Hematopoietic multipotent progenitor cell treated with erythropoietin and hydrocortisone succinate and interleukin-3 and kit ligand, for 17 days (in vitro differentiated cells): ENCODE results near the gene COL2A1.

Source experiments
- DNase-seq: peaks from one replicate; pipeline ENCODE4 v3.0.0-alpha.2; 2015; ENCODE audit warnings: low spot score

COL2A1 gene

DNA sequence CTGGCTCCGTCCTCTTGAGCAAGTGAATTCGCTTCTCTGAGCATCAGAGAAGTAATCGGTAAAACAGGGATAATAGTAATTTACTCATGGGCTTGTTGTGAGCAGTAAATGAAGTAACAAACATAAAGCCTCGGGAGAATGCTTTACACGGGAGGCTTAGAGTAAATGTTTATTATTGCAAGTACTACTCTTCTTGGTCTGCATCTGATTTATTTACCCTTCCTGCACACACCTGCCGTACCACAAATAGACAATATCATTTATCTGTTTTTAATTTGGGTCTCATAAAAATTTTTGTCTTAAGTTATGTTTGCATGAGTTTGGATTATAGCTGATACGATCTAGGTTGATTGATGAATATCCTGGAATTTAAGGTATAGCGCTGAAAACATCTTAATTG is 7.8 kb upstream of the COL2A1 start:
- DNase-seq: no peak

DNA sequence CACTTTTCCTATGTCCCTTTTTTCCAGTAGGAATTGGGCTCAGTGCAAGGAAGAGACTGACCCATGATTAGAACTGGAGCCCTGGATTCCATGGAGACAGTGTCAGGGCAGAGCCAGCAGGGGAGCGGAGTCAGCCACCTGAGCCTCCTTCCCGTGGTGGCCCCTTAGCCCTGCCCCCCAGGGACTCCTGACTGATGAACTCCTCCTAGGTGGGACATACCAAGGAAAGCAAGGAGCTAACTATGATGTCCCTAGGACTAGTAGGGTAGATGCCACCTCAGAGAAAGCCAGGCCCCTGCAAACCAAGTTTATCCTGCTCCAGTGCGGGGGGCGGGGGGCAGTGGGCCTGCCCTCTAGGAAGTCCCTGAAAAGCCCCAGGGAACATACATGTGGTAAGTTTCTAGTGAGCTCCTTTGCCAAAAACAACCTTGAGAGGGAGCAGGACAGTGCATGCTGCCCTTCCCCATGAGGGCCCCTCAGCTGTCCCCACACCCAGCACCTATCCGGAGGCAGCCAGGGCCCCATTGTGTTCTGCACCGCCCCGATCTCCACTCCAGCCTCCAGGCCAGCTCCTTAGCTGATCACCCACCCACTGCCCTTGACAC is 6.2 kb upstream of the COL2A1 start:
- no peak for DNase-seq

GRCh38 chr12:48009471-48009870 is 5.2 kb upstream of the COL2A1 start:
- no peak for DNase-seq

GRCh38 chr12:48008950-48009349 is 4.7 kb upstream of the COL2A1 start:
- no peak for DNase-seq

GRCh38 chr12:48008349-48008748 is 4.1 kb upstream of the COL2A1 start:
- DNase-seq: no peak

DNA sequence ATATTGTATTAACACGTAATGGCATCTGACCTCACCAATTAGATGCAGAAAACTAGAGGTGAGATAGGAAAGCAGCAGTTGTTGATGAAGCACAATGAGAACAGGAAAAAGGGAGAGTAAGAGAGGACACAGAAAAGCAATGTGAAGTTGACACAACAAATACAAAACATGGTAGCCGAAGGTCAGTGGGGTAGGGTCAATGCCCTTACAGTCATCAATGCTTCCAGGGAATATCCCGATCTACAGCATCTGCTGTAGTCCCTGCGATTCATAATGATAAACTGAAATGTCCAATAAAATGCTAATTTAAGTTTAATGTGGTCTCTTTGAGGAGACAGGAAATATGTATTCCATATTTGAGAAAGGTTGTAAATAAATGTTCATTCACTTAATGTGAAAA is 2.9 kb upstream of the COL2A1 start:
- DNase-seq: no peak

DNA sequence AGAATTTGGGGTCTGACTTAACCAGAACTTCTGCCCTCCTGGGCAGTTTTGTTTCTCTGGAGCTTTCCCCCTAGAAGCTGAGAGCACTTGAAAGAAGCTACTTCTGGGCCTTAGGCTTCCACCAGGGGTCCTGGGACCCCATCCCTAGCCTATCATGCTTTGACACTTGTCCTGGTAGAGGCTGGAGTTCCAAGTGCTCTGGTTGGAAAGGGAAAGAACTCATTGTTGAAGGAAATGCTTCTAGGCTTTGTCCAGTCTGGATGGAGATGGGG is 1.4 kb upstream of the COL2A1 start:
- no peak for DNase-seq

DNA sequence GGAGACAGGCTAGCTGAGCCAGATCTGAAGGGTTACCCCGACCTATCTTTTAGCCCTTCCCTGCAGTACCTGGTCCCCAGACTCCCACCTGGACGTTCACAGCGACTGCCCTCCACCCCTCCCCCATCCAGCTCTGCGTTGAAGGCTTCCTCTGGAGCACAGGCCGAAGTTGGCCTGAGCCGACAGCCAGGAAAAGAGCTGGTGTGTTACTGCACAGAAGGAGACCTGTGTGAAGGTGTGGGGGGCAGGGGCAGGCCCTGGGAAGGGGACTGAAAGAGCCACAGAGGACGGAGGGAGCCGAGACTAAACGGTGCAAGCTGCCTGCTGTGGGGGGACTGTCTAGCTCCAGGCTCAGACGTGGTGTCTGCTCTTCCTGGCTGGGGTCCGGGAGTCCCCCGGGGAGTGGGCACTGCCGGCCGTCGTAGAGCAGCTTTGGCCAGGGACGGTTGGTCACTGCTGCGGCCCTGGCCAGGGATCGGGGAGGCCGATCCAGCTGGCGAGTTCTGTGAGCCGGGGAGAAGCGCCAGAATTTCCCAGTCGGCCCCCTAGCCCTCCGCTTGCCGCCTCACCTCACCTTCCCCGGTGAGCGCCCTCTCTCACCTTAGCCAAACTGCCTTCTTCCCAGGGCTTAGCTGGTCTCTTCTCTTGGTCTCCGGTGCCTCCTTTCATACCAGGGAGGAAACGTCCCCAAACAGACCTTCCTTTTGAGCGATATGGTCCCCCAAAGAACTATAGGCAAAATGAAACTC is 899 bp upstream of the COL2A1 start:
- DNase-seq: no peak

- no peak for DNase-seq
Observed at GRCh38 chr12:48003226-48004052, 837 bp downstream of the COL2A1 start.

GRCh38 chr12:48002773-48003218 is 1.5 kb downstream of the COL2A1 start:
- no peak for DNase-seq

GRCh38 chr12:48002414-48002730 is 1.9 kb downstream of the COL2A1 start:
- no peak for DNase-seq

GRCh38 chr12:48001505-48002413 is 2.5 kb downstream of the COL2A1 start:
- DNase-seq: no peak

- no peak for DNase-seq
Observed at GRCh38 chr12:48000878-48001504, 3.3 kb downstream of the COL2A1 start.

DNA sequence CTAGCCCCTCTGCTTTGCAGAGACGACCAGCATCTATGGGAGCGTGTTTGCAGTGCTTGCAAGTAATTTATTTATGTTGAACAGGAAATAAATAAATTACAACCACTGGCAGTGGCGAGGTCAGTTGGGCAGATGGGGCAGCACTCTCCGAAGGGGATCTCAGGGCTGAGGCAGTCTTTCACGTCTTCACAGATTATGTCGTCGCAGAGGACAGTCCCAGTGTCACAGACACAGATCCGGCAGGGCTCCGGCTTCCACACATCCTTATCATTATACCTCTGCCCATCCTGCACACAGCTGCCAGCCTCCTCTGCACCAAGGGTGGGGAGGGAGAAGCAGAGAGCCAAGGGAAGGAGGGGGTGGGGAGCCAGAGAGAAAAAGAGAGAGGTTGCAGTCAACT is 4.5 kb downstream of the COL2A1 start:
- no peak for DNase-seq

DNA sequence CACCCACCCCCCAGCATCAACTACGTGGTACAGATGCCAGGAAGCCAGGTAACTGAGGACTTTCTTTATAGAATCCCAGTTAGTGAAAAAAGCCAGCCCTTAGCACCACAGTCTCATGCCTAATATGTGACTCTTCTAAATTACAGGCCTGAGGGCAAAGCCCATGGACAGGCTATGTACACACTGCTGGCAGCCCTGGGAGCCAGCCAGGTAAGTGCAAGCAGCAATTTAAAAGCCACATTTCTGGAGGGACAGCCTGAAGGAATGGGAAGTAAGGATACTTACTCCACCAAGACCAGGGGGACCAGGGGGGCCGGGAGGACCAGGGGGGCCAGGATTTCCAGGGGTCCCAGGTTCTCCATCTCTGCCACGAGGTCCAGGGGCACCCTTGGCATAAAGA is 7.0 kb downstream of the COL2A1 start:
- DNase-seq: no peak

DNA sequence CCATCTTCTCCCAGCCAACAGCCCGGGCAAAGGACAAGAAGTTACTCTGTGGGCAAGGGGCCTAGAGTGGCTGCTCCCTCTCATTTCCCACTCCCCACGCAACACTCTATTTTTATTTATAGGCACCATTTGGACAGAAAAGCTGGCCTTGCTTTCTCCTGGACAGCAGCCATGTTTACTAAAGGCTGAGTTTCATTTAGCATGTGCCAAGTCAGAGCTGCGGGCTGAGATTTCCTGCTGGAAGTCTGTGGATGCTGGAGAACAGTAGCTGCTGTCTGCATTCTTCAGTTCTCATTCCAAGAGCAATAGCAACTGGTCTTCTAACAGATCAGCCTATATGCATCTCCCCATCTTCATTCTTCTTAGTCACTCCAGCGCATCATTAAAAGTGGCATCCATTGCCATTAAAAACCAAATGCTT is 8.3 kb downstream of the COL2A1 start:
- DNase-seq: no peak

GRCh38 chr12:47993491-47993890 is 10.8 kb downstream of the COL2A1 start:
- DNase-seq: no peak

DNA sequence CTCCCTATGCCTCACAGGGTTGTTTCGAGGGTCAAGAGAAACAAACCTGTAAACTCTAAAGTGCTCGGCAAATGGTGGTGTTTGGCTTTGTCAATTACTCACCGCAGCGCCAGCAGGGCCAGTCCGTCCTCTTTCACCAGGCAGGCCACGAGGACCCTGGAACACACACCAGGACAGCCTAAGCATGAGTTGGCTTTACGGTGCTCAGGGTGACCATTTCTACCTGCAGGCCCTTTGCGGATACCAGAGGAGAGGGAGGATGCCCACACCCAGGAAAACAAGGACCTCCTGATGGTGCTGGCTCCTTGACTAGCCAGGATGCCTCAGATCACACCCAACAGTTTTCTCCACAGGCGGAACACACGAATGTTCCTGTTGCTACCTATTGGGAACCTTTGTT is 11.5 kb downstream of the COL2A1 start:
- DNase-seq: no peak

DNA sequence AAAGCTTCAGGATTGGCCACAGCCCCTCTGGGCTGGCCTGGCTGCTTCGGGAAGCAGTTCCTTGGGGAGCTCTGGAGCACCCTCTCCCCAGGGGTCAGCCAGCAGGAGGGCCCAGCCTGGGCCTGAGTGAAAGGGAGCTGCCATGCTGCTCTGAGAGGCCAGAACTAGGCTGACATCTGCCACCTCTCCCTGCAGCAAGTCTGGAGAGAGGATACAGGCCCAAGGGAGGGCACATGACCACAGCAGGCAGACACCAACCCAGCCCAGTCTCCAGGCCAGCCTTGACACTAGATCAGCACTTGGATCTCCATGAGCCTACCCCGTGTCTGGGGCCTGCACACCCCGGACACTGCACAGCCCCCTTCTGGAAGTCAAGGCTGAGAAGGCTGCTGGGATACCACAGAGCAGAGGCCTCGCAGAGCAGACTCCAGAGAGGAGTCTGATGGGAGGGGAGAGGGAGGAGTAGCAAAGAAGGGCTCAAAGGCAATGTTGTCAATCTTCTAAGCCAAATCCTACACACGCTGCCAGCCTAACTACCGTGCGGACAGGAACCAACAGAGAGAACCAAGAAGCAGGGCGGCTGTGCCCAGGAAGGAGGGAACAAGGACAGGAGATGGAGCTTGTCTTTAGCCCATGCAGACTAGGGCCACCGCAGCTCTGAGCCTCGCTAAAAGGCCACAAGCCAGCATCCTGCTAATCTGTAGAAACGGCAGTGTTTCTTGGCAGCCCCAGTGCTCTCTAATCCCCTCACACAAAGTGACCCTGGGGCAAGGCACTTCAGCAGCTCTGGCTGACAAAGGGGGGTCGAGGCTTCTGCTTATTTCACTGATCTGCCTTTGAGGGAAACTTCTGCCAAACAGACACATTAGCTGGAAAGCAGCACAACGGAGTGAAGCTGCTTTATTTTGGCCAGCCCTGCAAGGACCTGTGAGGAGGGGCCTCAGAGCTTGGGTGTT is 12.9 kb downstream of the COL2A1 start:
- no peak for DNase-seq

DNA sequence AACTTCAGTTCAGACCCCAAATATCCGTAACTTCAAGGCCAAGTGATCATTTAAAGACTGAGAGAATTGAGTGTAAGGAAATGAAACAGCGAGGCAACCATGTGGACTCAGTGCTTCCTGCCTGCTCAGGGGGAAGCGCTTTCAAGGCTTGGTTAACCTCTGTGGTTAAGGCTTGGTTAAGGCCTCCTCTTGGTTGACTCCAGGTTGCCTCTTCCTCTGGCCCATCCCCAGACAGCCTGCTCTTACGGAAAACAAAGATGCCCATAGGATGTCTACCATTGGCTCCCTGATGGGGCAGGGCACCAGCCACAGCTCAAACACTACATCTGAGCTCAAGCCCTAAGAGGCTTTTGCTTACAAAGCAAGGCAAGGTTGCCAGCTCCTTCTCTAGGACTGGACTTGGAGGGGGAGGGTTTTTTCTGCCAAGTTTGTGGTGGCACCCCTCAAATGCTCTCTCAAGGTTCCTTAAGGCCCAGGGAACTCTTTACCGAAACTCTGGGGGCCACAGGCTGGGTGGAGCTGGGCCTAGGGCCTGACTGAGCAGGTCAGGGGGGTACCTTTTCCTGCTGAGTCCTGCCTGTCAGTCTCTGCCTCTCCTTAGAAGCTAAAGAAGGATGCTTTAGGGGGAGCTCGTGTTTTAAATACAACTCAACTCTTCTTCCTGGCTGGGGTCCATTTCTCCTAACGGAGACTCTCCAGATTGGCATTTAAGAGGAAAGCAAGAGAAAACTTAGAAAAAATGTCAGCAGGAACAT is 13.7 kb downstream of the COL2A1 start:
- no peak for DNase-seq
